ENCODE data around the gene PANX1. TPM values are rescaled to one million over a fixed set of nuclear protein-coding genes. Genes with fewer than 3 reads are reported as not detected.
A peak's percentile ranks its signal among the peaks of the same experiment; 100 is the strongest.
"Not testable (repeated sequence)": the region's sequence is repeated elsewhere in the genome, so short reads cannot be mapped to it uniquely, and the experiment has no call there.

PANX1 gene
- total RNA-seq, 2 experiments from 2014 or later = 12.0 to 13.0 TPM

DNA sequence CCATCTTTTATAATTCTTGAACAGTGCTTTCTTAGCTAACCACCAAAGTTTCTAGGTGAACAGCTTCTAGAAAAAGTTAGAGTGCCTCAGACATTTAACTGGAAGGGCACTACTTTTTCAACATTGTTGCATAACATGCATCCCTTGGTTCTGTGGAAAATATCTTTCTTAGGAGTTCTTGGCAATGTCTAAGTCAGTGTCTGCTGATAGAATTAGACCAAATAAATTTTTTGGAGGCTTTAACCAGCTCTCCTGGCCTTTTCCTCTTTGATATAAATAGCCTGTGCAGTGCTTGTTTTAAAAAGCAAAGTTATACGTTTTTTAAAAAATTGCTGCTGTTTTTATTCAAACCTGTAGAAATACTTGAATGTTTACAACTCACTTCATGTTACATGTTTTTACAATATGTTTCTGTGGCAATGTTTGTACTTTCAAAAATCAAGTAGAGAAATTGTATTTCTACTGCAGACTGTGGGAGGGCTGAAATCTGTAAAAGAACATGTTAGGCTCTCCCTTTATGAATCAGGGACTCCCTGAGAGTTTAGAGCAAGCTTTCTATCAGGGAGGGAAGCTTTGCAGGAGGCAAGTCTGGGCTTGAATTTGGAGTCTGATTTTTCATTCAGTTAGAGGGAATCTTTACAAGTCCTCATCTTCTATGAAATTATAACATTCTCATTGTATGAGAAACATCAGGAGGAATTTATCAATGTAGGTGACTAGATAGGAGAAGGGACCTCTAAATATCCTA lies 16.3 kb upstream of the PANX1 start:
- Mint-ChIP-seq H3K9me3 (ENCODE audit: insufficient read depth) (no peaks in the 10 kb centered on the region), H3K36me3 (ENCODE audit: low read depth) (no peaks in the 10 kb centered on the region), H3K27ac (no peak overlapping the region), H3K4me1 (ENCODE audit: low read depth) (no peaks in the 10 kb centered on the region), H3K4me3 (no peak overlapping the region), H3K27me3 (ENCODE audit: low read depth) (peaks cover 25% of the 10 kb centered on the region)
- POLR2A ChIA-PET = no interaction called here
- ATAC-seq (no peak), DNase-seq (no peak)
- CTCF ChIA-PET = no interaction called here

DNA sequence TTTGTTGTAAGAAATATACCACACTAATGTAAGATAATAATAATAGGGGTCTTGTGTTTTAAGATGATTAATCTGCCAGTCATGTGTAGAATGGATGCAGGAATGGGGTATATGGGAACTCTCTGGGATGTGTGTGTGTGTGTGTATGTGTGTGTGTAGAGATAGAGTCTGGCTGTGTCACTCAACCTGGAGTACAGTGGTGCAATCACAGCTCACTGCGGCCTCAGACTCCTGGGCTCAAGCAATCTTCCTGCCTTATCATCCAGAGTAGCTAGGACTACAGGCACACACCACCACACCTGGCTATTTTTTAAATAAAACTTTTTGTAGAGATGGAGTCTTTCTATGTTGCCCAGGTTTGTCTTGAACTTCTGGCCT lies 11.5 kb upstream of the PANX1 start:
- no peaks in the 10 kb centered on the region for H3K9me3 Mint-ChIP-seq (ENCODE audit: insufficient read depth)
- H3K36me3 Mint-ChIP-seq (ENCODE audit: low read depth) = no peaks in the 10 kb centered on the region
- ChIA-PET CTCF (no interaction called here), POLR2A (no interaction called here)
- no peak overlapping the region for H3K27ac Mint-ChIP-seq
- H3K27me3 Mint-ChIP-seq (ENCODE audit: low read depth) = peaks cover 9% of the 10 kb centered on the region
- ATAC-seq (no peak), DNase-seq (no peak)
- H3K4me1 Mint-ChIP-seq (ENCODE audit: low read depth) = no peaks in the 10 kb centered on the region
- H3K4me3 Mint-ChIP-seq = no peak overlapping the region

DNA sequence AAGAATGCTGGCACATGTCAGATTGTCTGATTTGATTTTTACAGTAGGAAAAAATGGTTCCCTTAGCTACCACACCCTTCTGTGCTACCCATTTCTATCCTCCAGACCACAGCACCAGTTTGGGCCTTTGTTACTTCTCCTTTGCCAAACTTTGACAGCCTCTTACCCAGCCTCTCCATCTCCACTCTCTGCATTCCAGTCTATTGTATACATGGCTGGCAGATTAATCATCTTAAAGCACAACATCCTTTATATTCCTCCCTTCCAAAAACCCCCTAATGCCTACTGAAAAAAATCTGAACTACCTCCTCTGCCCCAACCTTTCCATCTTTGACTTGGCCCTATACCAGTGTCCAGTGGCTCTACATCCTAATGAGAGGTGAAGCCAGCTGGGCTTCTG lies 10.8 kb upstream of the PANX1 start:
- ChIA-PET POLR2A (no interaction called here), CTCF (no interaction called here)
- H3K27me3 Mint-ChIP-seq (ENCODE audit: low read depth) = peaks cover 9% of the 10 kb centered on the region
- no peak overlapping the region for H3K27ac Mint-ChIP-seq
- ATAC-seq (no peak), DNase-seq (no peak)
- H3K4me1 Mint-ChIP-seq (ENCODE audit: low read depth) = no peaks in the 10 kb centered on the region
- no peak overlapping the region for H3K4me3 Mint-ChIP-seq
- H3K36me3 Mint-ChIP-seq (ENCODE audit: low read depth) = no peaks in the 10 kb centered on the region
- no peaks in the 10 kb centered on the region for H3K9me3 Mint-ChIP-seq (ENCODE audit: insufficient read depth)

GRCh38 chr11:94119676-94120075 lies 9.0 kb upstream of the PANX1 start:
- H3K27me3 Mint-ChIP-seq (ENCODE audit: low read depth); H3K4me1 Mint-ChIP-seq (ENCODE audit: low read depth); CTCF ChIA-PET; DNase-seq; H3K36me3 Mint-ChIP-seq (ENCODE audit: low read depth); H3K27ac Mint-ChIP-seq; H3K4me3 Mint-ChIP-seq; ATAC-seq; H3K9me3 Mint-ChIP-seq (ENCODE audit: insufficient read depth): not testable (repeated sequence)
- POLR2A ChIA-PET = interaction anchor here (1.0 kb wide), 1 partner anchor 9 kb away, joined by 4 read pairs; the partner anchor contains the start of gene PANX1

- H3K9me3 Mint-ChIP-seq (ENCODE audit: insufficient read depth); DNase-seq; H3K4me3 Mint-ChIP-seq; H3K36me3 Mint-ChIP-seq (ENCODE audit: low read depth); H3K27ac Mint-ChIP-seq; H3K27me3 Mint-ChIP-seq (ENCODE audit: low read depth); CTCF ChIA-PET; ATAC-seq; POLR2A ChIA-PET; H3K4me1 Mint-ChIP-seq (ENCODE audit: low read depth): not testable (repeated sequence)
Observed at GRCh38 chr11:94120516-94120915, 8.1 kb upstream of the PANX1 start.

DNA sequence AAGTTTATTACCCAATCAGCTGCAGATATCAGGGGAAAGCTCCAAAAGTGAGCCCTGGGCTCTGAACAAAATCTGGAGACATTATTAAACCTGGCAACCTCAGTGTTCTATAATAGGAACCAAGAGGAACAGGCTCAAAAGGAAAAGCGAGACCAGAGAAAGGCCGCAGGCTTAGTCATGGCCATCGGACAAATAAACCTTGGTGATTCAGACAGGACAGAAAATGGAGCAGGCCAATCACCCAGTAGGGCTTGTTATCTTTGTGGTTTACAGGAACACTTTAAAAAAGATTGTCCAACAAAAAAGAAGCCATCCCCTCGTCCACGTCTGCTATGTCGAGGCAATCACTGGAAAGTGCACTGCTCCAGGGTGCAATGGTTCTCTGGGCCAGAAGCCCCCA lies 7.7 kb upstream of the PANX1 start:
- POLR2A ChIA-PET = no interaction called here
- Mint-ChIP-seq H3K27me3 (ENCODE audit: low read depth) (no peaks in the 10 kb centered on the region), H3K4me1 (ENCODE audit: low read depth) (no peaks in the 10 kb centered on the region), H3K9me3 (ENCODE audit: insufficient read depth) (no peaks in the 10 kb centered on the region), H3K36me3 (ENCODE audit: low read depth) (no peaks in the 10 kb centered on the region), H3K27ac (no peak overlapping the region), H3K4me3 (no peak overlapping the region)
- CTCF ChIA-PET = no interaction called here
- ATAC-seq (no peak), DNase-seq (no peak)

DNA sequence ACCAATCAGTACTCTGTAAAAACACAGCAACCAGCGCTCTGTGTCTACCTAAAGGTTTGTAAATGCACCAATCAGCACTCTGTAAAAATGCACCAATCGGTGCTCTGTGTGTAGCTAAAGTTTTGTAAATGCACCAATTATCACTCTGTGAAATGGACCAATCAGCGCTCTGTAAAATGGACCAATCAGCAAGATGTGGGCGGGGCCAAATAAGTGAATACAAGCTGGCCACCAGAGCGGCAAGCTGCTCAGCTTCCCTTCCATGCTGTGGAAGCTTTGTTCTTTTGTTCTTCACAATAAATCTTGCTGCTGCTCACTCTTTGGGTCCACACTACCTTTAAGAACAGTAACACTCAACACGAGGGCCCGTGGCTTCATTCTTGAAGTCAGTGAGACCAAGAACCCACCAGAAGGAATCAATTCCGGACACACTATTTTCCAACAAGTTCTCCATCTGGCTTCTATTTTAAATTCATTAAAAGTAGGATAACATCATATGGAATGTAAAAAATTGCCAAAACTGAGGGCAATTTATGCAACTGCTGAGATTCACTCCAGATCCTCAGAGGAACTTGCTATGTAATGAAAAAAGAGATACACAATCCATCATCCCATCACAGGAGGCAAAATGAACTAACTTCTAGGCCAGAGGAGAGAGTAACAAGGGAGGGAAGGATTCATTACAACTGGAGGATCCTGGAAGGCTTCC lies 3.1 kb upstream of the PANX1 start:
- ChIA-PET CTCF (no interaction called here), POLR2A (no interaction called here)
- no peak for DNase-seq
- no peaks in the 10 kb centered on the region for H3K27me3 Mint-ChIP-seq (ENCODE audit: low read depth)
- no peak overlapping the region for H3K4me3 Mint-ChIP-seq
- H3K36me3 Mint-ChIP-seq (ENCODE audit: low read depth) = no peaks in the 10 kb centered on the region
- no peaks in the 10 kb centered on the region for H3K9me3 Mint-ChIP-seq (ENCODE audit: insufficient read depth)
- peaks cover 15% of the 10 kb centered on the region for H3K4me1 Mint-ChIP-seq (ENCODE audit: low read depth)
- H3K27ac Mint-ChIP-seq = no peak overlapping the region
- no peak for ATAC-seq

DNA sequence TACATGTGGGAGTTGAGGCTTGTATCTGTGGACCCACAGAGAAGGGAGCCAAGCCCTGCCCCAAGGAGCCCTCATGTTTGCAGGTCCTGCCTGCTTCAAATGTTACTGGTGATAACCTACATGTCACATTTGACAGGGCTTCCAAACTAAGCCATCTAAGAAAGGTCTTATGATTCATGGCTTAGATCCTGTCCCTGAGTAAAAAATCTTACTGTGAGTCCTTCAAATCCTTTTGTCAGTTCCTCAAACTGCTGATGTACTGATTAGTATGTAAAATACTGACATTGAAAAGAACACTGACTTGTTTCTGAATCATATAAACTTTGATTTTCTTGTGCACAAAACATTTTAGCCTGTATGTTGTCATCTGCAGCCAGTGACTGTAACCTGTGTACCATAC lies 1.0 kb upstream of the PANX1 start:
- H3K4me1 Mint-ChIP-seq (ENCODE audit: low read depth) = peaks cover 15% of the 10 kb centered on the region
- no peaks in the 10 kb centered on the region for H3K27me3 Mint-ChIP-seq (ENCODE audit: low read depth)
- POLR2A ChIA-PET = interaction anchor here (1.0 to 1.9 kb wide), 6 partner anchors 8 to 386 kb away, joined by 3 to 11 read pairs (median 4); partner anchors contain the start of genes ANKRD49, C11orf54, MRE11 and TAF1D
- no peak overlapping the region for H3K4me3 Mint-ChIP-seq
- DNase-seq = no peak
- CTCF ChIA-PET = interaction anchor here (2.6 to 3.3 kb wide), 2 partner anchors 48 to 56 kb away, joined by 7 to 10 read pairs; no protein-coding TSS in a partner anchor
- H3K36me3 Mint-ChIP-seq (ENCODE audit: low read depth) = no peaks in the 10 kb centered on the region
- H3K27ac Mint-ChIP-seq = peak overlapping the region; percentile 94
- H3K9me3 Mint-ChIP-seq (ENCODE audit: insufficient read depth) = no peaks in the 10 kb centered on the region
- ATAC-seq = no peak

GRCh38 chr11:94128291-94128745 lies 323 bp upstream of the PANX1 start:
- H3K36me3 Mint-ChIP-seq (ENCODE audit: low read depth) = no peaks in the 10 kb centered on the region
- H3K4me3 Mint-ChIP-seq = no peak overlapping the region
- POLR2A ChIA-PET = interaction anchor here (1.0 to 1.9 kb wide), 8 partner anchors 9 to 416 kb away, joined by 3 to 11 read pairs (median 4); partner anchors contain the start of genes ANKRD49, C11orf54, FUT4 and MED17
- H3K4me1 Mint-ChIP-seq (ENCODE audit: low read depth) = peaks cover 21% of the 10 kb centered on the region
- ATAC-seq = peak; percentile 50
- CTCF ChIA-PET = interaction anchor here (0.9 to 3.3 kb wide), 5 partner anchors 12 to 940 kb away, joined by 3 to 10 read pairs (median 5); no protein-coding TSS in a partner anchor
- no peaks in the 10 kb centered on the region for H3K9me3 Mint-ChIP-seq (ENCODE audit: insufficient read depth)
- peak overlapping the region; percentile 94 for H3K27ac Mint-ChIP-seq
- no peaks in the 10 kb centered on the region for H3K27me3 Mint-ChIP-seq (ENCODE audit: low read depth)
- DNase-seq = peak; percentile 56

DNA sequence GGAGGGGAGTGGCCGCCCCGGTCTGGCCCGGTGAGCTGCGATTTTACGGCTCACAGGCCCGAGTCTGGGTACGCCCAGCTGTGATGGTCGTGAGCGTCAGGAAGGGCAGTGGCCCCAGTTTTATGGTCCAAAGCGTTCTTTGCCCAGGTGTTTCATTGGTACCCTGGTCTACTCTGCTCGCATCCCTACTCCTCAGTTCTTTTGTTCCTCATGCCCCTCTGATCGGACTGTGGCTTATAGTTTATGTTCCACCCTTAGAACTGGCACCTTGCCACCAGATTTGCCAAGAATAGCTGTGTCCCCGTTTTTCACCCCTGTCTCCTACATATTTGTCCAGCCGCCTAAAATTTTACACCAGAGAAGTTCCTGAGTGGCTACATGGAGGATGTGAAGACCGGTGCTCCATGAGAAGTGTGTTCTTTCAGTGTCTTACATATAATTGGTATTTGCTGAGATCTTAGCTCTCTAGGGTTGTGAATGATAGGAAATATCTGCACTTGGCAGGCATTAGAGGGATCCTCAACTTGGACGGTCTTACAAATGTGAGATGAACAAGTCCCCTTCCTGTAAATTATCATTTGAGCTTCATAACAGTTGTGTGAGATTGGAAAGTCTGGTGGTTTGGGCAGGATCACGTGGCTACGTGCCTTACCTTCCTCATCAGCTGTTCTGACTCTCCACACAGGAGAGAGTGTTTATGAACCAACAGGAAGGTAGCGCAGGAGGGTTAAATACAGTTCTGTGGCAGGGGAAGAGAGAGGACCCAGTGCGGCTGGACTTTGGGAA lies 1.1 kb downstream of the PANX1 start:
- H3K36me3 Mint-ChIP-seq (ENCODE audit: low read depth) = no peaks in the 10 kb centered on the region
- no peaks in the 10 kb centered on the region for H3K9me3 Mint-ChIP-seq (ENCODE audit: insufficient read depth)
- CTCF ChIA-PET = interaction anchor here (1.2 to 3.3 kb wide), 4 partner anchors 38 to 938 kb away, joined by 3 to 10 read pairs (median 5); no protein-coding TSS in a partner anchor
- POLR2A ChIA-PET = interaction anchor here (0.5 to 1.9 kb wide), 9 partner anchors 10 to 414 kb away, joined by 3 to 9 read pairs (median 4); partner anchors contain the start of genes ANKRD49, C11orf54, FUT4 and MED17
- no peaks in the 10 kb centered on the region for H3K27me3 Mint-ChIP-seq (ENCODE audit: low read depth)
- H3K4me1 Mint-ChIP-seq (ENCODE audit: low read depth) = peaks cover 29% of the 10 kb centered on the region
- ATAC-seq (peak; percentile 34), DNase-seq (peak; percentile 39)
- no peak overlapping the region for H3K27ac Mint-ChIP-seq
- H3K4me3 Mint-ChIP-seq = no peak overlapping the region

GRCh38 chr11:94130298-94131046 lies 1.8 kb downstream of the PANX1 start:
- Mint-ChIP-seq H3K36me3 (ENCODE audit: low read depth) (peaks cover 3% of the 10 kb centered on the region), H3K4me1 (ENCODE audit: low read depth) (peaks cover 36% of the 10 kb centered on the region), H3K27ac (no peak overlapping the region), H3K27me3 (ENCODE audit: low read depth) (no peaks in the 10 kb centered on the region), H3K4me3 (no peak overlapping the region), H3K9me3 (ENCODE audit: insufficient read depth) (peaks cover under 1% of the 10 kb centered on the region)
- ChIA-PET POLR2A (interaction anchor here (0.6 to 1.5 kb wide), 3 partner anchors 21 to 389 kb away, joined by 3 to 9 read pairs (median 3); partner anchors contain the start of genes C11orf54 and TAF1D), CTCF (interaction anchor here (1.5 to 3.3 kb wide), 2 partner anchors 37 to 54 kb away, joined by 3 to 10 read pairs; no protein-coding TSS in a partner anchor)
- ATAC-seq = no peak
- no peak for DNase-seq
